SH-SY5Y (cell line): ENCODE results near the gene ABLIM2.

Experiments
- GATA2 ChIP-seq: IDR thresholded peaks from 2 replicates; pipeline ENCODE4 v1.6.1; 2011; ENCODE audit warnings: mild to moderate bottlenecking, low read depth, low read length
- GATA3 ChIP-seq: IDR thresholded peaks from 2 replicates; pipeline ENCODE4 v1.6.1; 2011; ENCODE audit warnings: low read depth, mild to moderate bottlenecking, low read length, moderate library complexity

GRCh38 chr4:8203052-8203401 lies 44.4 kb upstream of the ABLIM2 start:
- no peak for TF ChIP-seq GATA2
- no peak for TF ChIP-seq GATA3
